BJ (cell line): ENCODE data around the gene DOCK8. TPM values are rescaled to one million over a fixed set of nuclear protein-coding genes. Genes with fewer than 3 reads are reported as not detected.
"Not testable (repeated sequence)": the region's sequence is repeated elsewhere in the genome, so short reads cannot be mapped to it uniquely, and the experiment has no call there.

Source experiments
- CTCF ChIA-PET: fragments of 350-600 bp; formaldehyde crosslinking; extraction: SDS; loops from one replicate; lab custom pipeline; 2021; ENCODE audit warnings: antibody characterized with exemption, inconsistent platforms; lab: Yijun Ruan, JAX
- POLR2A ChIA-PET: fragments of 300-600 bp; sonication (Branson Sonifier 250); formaldehyde crosslinking; extraction: SDS; loops from one replicate; lab custom pipeline; 2021; ENCODE audit warnings: antibody characterized with exemption; lab: Charles Lee
- DNase-seq: peaks from one replicate; pipeline ENCODE4 v3.0.0-alpha.2; 2011; ENCODE audit warnings: low read depth
- H3K27me3 ChIP-seq: 2 replicates; pipeline ENCODE4 v1.6.0; 2011; ENCODE audit warnings: low read length; ENCODE audit not compliant: control insufficient read depth, insufficient read depth
- H3K36me3 ChIP-seq: 2 replicates; pipeline ENCODE4 v1.5.1; 2011; ENCODE audit warnings: low read length; ENCODE audit not compliant: control insufficient read depth, insufficient read depth
- H3K4me3 ChIP-seq: 2 replicates; pipeline ENCODE4 v1.5.1; 2011; ENCODE audit warnings: low read depth, mild to moderate bottlenecking, control low read depth, low read length
- polyA minus RNA-seq: library from RNA; depleted of rRNA, polyadenylated mRNA; stranded (reverse); fragments of >200 nt; gene quantifications from 2 replicates; pipeline ENCODE4 v1.2.3, GENCODE V29; 2011; rRNA and poly(A)+ RNA removed
- polyA plus RNA-seq: library from polyadenylated mRNA; depleted of rRNA; stranded (reverse); fragments of >200 nt; gene quantifications from 2 replicates; pipeline ENCODE4 v1.2.3, GENCODE V29; 2011; rRNA removed
- TF ChIP-seq, protein P1 (sequence below): IDR thresholded peaks from 2 replicates; pipeline ENCODE4 v1.5.1; 2011; ENCODE audit warnings: low read depth, mild to moderate bottlenecking, control low read depth, inconsistent platforms, low read length, moderate library complexity; ENCODE audit not compliant: insufficient read depth

Gene DOCK8
- polyA plus RNA-seq (0.06 and 0.07 TPM in 2 replicates), polyA minus RNA-seq (0.05 and 0.15 TPM in 2 replicates)

DNA sequence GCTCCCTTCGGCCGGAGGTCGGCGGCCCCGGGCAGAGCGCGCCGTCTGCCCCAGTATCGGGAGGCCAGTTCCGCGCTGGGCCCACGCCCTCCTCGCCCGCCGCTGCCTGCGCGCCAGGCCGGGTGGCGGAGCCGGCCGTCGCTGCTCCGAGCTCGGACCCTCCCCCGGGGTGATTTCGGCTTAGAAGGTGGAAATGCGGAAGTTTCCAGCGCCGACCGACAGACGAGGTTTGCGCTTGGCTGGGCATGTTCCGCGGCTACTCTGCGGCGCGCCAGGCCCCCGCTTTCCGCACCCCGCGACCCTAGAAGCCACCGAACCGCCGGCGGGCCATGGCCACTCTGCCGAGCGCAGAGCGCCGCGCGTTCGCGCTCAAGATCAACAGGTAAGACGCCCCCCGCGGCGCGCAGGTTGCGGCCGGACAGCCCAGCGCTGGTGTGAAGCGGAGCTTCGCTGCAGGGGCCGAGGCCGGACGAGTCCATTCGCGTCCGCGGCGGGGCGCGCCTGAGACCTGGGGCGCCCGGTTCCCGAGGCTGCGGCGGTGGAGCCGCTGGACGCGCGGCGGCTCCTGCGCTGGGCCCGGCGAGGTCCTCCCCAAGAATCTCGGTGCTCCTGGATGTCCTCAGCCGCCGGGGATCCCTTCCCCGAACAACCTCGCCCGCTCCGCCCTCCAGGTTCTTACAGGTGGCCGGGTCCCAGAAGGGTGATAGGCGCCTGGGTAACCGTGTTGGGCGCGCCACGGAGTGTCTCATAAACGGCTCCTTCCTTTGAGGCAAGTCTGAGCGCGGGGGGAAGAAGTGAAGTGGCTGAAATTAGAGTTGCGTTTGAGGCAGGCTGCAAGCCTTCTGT lies at the start of gene DOCK8:
Gene DOCK8, plus strand, starts transcription at position 218 of the 846 bp plus-strand sequence. Its CDS starts 112 bp downstream, at position 330.
- Histone ChIP-seq H3K36me3 (no peaks in the 10 kb centered on the region), H3K27me3 (peaks cover 9% of the 10 kb centered on the region; the same call in 1 of the 2 replicates), H3K4me3 (peak within 1 kb of the TSS; percentile 44)
- no peak for DNase-seq
- ChIA-PET CTCF (interaction anchor here (2.0 kb wide), 1 partner anchor 10 kb away, joined by 6 read pairs; no protein-coding TSS in a partner anchor), POLR2A (interaction anchor here (0.5 kb wide), 1 partner anchor 1834 kb away, joined by 3 read pairs; no protein-coding TSS in a partner anchor)
- TF ChIP-seq, protein P1, sequence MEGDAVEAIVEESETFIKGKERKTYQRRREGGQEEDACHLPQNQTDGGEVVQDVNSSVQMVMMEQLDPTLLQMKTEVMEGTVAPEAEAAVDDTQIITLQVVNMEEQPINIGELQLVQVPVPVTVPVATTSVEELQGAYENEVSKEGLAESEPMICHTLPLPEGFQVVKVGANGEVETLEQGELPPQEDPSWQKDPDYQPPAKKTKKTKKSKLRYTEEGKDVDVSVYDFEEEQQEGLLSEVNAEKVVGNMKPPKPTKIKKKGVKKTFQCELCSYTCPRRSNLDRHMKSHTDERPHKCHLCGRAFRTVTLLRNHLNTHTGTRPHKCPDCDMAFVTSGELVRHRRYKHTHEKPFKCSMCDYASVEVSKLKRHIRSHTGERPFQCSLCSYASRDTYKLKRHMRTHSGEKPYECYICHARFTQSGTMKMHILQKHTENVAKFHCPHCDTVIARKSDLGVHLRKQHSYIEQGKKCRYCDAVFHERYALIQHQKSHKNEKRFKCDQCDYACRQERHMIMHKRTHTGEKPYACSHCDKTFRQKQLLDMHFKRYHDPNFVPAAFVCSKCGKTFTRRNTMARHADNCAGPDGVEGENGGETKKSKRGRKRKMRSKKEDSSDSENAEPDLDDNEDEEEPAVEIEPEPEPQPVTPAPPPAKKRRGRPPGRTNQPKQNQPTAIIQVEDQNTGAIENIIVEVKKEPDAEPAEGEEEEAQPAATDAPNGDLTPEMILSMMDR = no peak

DNA sequence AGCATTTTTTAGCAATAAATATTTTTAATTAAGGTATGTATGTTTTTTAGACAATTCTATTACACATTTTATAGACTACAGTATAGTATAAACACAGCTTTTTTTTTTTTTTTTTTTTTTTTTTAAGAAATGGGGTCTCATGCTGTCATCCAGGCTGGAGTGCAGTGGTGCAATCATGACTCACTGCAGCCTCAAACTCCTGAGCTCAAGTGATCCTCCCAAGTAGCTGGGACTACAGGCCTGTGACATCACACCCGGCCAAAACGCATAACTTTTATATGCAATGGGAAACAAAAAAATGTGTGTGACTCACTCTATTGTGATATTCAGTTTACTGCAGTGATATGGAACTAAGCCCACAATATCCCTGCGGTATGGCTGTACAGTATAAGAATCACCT lies 44.9 kb upstream of the DOCK8 start:
- DNase-seq, H3K36me3 ChIP-seq, CTCF ChIA-PET, H3K4me3 ChIP-seq, POLR2A ChIA-PET, H3K27me3 ChIP-seq: not testable (repeated sequence)

DNA sequence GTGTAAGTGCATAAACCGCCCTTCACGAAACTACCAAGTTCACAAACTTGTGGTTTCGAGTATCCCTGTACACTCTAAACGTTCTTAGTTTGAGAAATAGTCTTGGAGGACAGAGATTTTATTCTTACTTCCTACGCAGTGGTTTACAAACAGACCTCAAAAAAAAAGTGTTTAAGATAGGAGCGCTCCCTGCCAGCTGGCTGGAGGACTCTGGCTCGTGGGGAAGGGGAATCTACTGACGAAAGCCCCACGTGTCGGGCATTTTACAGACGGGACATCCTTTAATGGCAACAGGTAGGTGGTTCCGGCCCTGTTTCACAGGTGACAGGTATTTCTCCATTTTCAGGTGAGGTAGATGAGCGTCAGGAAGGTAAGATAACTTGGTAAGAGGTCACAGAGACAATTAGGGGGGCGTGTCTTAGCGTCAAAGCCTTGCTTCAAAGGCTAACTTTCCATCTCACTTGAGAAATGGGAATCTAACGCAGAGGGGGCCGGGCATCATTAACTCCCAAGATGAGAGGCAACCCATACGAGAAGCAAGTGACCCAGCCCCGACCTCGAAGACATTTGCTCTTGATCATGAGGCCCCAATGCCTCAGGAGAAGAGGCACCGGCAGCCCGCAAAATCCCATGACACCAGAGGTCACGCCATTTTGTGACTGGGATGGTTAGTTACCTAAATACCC lies 36.4 kb upstream of the DOCK8 start:
- CTCF ChIA-PET, DNase-seq, H3K27me3 ChIP-seq, H3K36me3 ChIP-seq, POLR2A ChIA-PET: not testable (repeated sequence)
- H3K4me3 ChIP-seq = peak overlapping the region; percentile 42

DNA sequence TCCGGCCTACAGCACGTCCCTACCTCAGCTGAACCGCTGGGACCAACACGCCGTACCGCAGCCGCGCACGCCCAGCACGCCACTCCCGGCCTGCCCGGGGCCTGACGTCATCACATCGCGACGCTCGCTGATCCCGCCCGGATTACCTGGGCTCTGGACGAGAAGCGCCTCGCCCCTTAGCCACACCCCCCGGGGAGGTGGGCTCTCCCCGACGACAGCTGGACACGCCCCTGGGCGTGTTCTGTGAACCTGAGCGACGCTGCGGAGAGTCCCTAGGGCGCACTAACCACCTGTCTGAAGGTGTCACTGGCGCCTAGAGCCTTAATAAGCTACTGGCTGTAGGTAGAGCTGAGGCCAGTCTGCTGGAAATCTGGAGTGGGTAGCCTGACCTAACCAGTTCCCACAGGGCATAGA lies 35.7 kb upstream of the DOCK8 start, which contains the start of gene ZNG1A:
Gene ZNG1A, minus strand, starts transcription at position 87 of the 414 bp plus-strand sequence. CDS start 87 bp downstream, outside the sequence.
- H3K36me3 ChIP-seq, H3K27me3 ChIP-seq, CTCF ChIA-PET, POLR2A ChIA-PET: not testable (repeated sequence)
- peak; percentile 1 for DNase-seq
- peak within 1 kb of the TSS; percentile 49 for H3K4me3 ChIP-seq

DNA sequence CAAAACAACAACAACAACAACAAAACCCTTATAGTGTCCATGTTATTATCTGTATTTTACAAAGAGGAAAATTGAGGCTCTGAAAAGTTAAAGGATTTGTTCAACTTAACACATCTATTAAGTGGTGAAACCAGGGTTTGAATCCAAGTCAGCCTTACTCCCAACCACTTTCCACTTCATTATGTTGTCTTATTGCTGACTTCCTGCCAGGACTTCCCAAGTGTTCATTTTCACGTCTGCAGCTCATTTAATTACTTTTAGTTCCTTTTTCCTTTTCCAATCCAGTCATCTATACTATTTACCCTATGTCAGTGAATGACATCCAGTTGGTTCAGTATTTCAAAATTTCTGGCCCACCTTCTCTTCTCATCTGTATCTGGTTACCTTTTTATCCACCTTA lies 15.1 kb upstream of the DOCK8 start:
- H3K27me3 ChIP-seq, H3K36me3 ChIP-seq, POLR2A ChIA-PET, CTCF ChIA-PET, H3K4me3 ChIP-seq, DNase-seq: not testable (repeated sequence)

DNA sequence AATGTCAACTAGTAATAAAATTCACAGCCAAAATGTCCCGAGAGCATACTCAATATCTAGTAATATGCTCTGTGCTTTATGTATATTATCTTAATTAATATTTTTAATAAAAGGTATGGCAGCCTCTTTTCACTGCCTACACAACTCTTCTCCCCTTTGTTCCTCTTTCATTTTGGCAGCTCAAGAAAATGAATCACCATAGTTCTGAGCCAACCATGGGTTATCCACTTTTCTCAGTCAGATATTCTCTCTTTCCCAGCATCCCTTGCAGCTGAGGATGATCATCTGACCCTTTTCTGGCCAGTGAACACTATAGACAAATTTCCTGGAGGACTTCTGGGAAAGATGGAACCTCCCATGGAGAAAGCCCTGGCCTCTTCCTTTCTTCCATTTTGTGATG lies 8.2 kb upstream of the DOCK8 start:
- H3K36me3 ChIP-seq = no peaks in the 10 kb centered on the region
- ChIA-PET POLR2A (no interaction called here), CTCF (no interaction called here)
- H3K4me3 ChIP-seq = no peak overlapping the region
- TF ChIP-seq, protein P1 = no peak
- no peak for DNase-seq
- no peaks in the 10 kb centered on the region for H3K27me3 ChIP-seq
